ENCODE results near the gene LIPM.
A peak's percentile ranks its signal among the peaks of the same experiment; 100 is the strongest.

LIPM gene

DNA sequence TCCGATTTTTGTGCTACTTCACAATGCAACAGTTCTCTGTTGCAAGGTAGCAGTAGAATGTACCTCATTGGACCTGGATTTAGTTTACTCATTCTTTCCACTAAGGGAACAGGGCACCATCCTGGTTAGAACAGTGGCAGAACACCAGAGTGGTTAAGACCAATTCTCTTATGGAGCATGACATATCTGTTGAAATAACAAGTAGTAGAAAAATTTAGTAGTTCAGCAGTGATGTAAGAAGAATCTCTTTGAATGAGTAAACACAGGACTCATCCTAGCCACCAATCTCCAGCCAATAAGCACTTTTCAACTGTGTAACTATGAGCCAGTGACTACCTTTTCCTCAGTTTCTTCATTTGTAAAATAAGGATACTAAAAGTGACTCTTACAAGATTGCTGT lies 46.7 kb downstream of the LIPM start:
- no peak overlapping the region for H3K27ac Mint-ChIP-seq

DNA sequence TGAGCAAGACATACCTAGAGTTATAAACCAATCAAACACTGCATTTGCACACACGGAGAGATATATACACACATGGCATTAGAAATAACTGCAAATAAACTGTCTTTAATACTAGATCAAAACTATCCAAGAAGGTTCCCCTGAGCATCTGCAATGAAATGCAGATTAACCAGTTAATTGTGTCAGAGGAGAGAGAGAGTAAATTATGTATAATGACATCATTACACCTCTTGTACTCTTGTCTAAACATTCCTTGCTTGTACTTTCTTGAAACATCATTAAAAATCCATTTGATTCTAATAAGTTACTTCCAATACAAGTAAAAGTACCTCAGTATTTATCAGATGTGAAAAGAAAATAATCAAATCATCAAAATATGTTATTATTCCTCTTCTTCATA lies 48.2 kb downstream of the LIPM start:
- no peak overlapping the region for H3K27ac Mint-ChIP-seq
- H3K27me3 Mint-ChIP-seq, result peaks cover 1% of the 10 kb centered on the region
- peaks cover 13% of the 10 kb centered on the region for H3K4me1 Mint-ChIP-seq
- H3K4me3 Mint-ChIP-seq, result no peak overlapping the region
- H3K9me3 Mint-ChIP-seq, result no peaks in the 10 kb centered on the region
- no peaks in the 10 kb centered on the region for H3K36me3 Mint-ChIP-seq

More for the DNA sequence above, 46.7 kb downstream of the LIPM start:
- no peak overlapping the region for H3K4me3 Mint-ChIP-seq
- H3K4me1 Mint-ChIP-seq, result peaks cover 13% of the 10 kb centered on the region
- no peaks in the 10 kb centered on the region for H3K9me3 Mint-ChIP-seq
- H3K36me3 Mint-ChIP-seq, result no peaks in the 10 kb centered on the region
- H3K27me3 Mint-ChIP-seq, result peaks cover 2% of the 10 kb centered on the region

DNA sequence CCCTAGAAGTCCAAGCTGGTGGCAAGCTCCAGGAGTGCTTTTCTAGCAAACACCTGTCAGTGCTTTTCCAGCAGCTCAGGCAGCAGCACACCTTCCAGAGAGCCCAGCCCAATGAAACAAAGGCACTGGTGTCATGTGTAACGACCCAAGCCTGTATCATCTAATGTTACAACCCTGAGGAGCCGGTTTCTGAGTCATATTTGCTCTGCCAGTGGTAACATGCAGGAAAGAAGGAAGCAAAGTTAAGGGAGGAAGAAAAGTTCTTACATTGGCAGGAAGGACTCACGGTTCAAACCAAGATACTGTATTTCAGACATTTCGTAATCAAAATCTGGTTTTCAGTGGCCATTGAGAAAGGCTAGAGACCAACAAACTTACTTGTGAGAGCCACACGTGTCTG lies 49.2 kb downstream of the LIPM start, which contains the start of gene ANKRD22:
Gene ANKRD22 (minus strand): TSS at position 139 of the 400 bp plus-strand sequence. CDS start 237 bp downstream, outside the sequence.
- peaks cover 13% of the 10 kb centered on the region for H3K4me1 Mint-ChIP-seq
- H3K4me3 Mint-ChIP-seq, result no peak within 1 kb of the TSS
- H3K36me3 Mint-ChIP-seq, result no peaks in the 10 kb centered on the region
- no peak within 1 kb of the TSS for H3K27ac Mint-ChIP-seq
- H3K27me3 Mint-ChIP-seq, result no peaks in the 10 kb centered on the region
- no peaks in the 10 kb centered on the region for H3K9me3 Mint-ChIP-seq

DNA sequence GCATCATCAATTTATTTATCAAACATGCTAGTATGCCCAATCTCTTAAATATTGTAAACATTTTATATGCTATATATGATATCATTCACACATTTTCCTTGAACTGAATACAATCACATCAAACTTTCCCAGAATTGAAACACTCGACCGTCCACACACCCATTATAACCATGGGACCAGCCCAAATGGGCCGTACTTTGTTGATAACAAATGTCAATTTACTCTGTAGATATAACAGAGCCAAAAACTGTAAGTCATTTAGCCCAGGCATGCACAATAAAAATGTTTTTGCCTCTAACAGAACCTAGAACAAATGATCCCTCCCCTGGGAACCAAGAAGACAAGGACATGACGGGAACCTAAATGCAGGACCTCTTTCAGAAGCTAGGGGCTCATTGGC lies 49.8 kb downstream of the LIPM start:
- Mint-ChIP-seq H3K4me1 (peaks cover 13% of the 10 kb centered on the region), H3K9me3 (no peaks in the 10 kb centered on the region), H3K4me3 (no peak overlapping the region), H3K36me3 (no peaks in the 10 kb centered on the region), H3K27ac (no peak overlapping the region), H3K27me3 (no peaks in the 10 kb centered on the region)

DNA sequence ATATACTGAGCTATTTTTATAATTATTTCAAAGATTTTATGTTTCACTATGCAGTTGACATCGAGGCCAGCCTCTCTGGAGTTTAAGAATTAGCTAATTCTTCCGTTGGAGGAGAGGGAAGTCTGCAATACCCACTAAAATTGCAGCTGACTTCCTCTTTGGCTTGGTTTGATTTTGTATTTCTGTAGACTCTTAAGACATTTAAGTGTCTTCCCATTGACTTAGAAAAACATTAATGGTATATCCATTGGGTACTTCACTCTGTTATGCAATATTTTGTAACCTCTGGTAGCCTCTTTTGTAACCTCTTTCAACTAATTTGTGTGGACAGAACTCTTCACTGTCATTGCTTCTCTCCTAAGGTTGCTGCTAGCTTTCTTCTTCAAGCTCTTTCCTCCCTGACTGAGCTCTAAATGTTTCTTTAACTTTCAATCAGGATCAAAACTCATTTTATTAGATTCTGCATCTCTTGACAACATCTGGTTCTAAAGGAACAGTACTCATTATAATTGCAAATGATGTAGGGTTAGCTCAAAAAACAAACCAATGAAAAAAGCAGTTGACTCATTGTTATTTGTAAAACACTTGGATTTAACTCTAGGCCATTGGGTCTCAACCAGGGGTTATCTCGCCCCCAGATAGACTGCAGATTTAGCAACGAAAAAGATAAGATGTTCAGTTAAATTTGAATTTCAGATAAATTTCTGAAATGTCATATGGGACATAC lies 50.8 kb downstream of the LIPM start:
- Mint-ChIP-seq H3K9me3 (no peaks in the 10 kb centered on the region), H3K27ac (no peak overlapping the region), H3K27me3 (no peaks in the 10 kb centered on the region), H3K4me3 (no peak overlapping the region), H3K4me1 (peaks cover 10% of the 10 kb centered on the region), H3K36me3 (no peaks in the 10 kb centered on the region)

DNA sequence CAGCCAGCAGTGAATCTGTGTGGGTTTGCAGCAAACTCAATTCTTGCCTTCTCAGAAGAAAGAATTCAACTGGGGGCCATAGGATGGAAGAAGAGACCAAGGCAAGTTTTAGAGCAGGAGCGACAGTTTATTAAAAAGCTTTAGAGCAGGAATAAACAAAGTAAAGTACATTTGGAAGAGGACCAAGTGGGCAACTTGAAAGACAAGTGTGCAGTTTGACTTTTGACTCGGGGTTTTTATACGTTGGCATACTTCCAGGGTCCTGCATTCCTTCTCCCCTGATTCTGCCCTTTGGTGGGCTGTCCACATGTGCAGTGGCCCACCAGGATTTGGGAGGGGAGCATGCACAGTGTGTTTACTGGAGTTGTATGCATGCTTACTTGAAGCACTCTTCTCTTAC lies 52.2 kb downstream of the LIPM start:
- Mint-ChIP-seq H3K9me3 (no peaks in the 10 kb centered on the region), H3K27ac (no peak overlapping the region), H3K4me1 (peaks cover 3% of the 10 kb centered on the region), H3K27me3 (no peaks in the 10 kb centered on the region), H3K4me3 (no peak overlapping the region), H3K36me3 (peaks cover 2% of the 10 kb centered on the region)

DNA sequence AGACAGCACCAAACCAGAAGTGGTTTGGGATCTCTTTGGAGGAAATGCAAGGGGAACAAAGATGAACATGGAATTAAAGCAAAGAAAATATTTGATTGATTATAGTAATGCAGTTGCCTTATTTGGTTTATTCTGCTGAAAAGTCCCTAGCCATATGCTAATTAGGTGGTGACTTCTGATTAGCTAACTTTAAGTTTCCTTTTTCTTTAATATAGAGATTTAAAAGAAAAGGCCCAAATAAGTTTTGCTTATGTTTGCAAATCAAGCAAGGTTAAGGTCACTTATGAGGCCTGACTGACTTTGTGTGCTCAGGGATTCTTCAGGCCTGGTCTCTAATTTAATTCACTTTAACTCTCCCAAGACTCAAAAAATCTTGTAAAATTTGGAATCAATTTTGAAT lies 55.3 kb downstream of the LIPM start:
- no peak overlapping the region for H3K27ac Mint-ChIP-seq
- H3K36me3 Mint-ChIP-seq, result peaks cover 2% of the 10 kb centered on the region
- H3K4me3 Mint-ChIP-seq, result no peak overlapping the region
- H3K9me3 Mint-ChIP-seq, result no peaks in the 10 kb centered on the region
- no peaks in the 10 kb centered on the region for H3K27me3 Mint-ChIP-seq
- H3K4me1 Mint-ChIP-seq, result peaks cover 3% of the 10 kb centered on the region

DNA sequence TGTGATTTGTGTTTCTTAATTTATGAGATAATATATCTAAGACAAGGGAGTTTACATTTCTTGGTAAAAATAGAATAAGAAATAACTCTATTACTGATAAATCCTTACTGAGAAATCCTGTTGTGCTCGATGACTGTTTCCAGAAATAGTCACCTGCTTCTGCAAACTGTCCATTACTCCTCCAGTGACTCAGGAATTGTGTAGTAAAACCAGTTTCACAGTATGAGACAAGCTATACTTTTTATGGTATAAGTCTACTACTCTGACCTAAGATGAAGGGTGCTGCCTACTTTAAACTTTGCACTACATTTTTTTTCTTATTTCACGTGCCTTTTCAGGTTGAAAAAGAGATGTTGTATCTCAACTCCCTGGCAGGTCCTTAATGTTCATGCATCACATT lies 56.0 kb downstream of the LIPM start:
- peaks cover 3% of the 10 kb centered on the region for H3K4me1 Mint-ChIP-seq
- no peaks in the 10 kb centered on the region for H3K27me3 Mint-ChIP-seq
- H3K4me3 Mint-ChIP-seq, result no peak overlapping the region
- H3K9me3 Mint-ChIP-seq, result no peaks in the 10 kb centered on the region
- peaks cover 2% of the 10 kb centered on the region for H3K36me3 Mint-ChIP-seq
- no peak overlapping the region for H3K27ac Mint-ChIP-seq

DNA sequence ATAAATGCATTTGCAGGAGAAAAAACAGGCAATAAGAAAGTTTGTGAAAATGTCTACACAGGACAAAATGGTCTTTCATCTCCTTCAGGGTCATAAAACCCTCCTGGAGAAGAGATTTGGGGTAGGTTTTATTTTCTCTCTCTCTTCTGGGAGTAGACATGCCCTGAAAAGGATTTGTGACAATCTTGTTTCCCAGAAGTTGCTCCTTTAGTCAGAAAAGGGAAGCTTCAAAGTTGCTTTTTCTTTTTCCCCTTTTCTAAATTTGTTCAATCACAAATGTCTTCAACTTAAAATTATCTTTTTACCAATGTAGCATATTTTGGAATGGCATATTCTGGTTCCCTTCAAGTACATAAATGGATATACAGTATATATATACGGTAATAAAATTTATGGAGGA lies 58.5 kb downstream of the LIPM start:
- Mint-ChIP-seq H3K9me3 (no peaks in the 10 kb centered on the region), H3K4me3 (no peak overlapping the region), H3K4me1 (peaks cover 3% of the 10 kb centered on the region), H3K27ac (no peak overlapping the region), H3K27me3 (no peaks in the 10 kb centered on the region), H3K36me3 (peaks cover 2% of the 10 kb centered on the region)

DNA sequence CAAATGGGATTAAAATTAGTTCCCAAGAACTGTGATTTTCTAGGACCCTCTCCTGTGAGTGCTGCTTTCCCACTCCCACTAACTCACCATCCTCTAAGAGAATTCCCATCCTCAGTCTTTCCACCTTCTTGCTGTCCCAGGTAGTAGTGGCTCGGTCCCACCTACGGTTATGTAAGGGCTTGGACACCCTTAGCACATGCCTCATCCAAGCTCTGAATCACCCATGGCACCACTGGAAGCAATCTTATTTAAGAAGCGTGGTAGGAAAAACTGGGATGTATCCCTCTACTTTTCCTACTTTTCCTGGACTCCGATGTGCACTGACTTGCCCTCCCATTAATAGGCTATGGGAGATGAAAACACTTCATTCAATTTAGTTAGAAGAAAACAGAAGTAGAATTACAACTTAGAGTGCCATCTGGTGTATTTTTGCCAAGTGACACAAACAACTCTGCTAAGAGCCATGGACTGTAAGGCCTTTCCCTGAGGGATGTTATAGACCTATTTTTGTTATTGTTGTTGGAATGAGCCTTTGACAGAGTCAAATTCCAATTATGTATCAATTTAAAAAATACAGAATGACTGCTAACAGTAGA lies 62.8 kb downstream of the LIPM start:
- H3K9me3 Mint-ChIP-seq, result no peaks in the 10 kb centered on the region
- H3K4me3 Mint-ChIP-seq, result no peak overlapping the region
- no peaks in the 10 kb centered on the region for H3K36me3 Mint-ChIP-seq
- H3K4me1 Mint-ChIP-seq, result no peaks in the 10 kb centered on the region
- H3K27ac Mint-ChIP-seq, result peak overlapping the region; percentile 82
- H3K27me3 Mint-ChIP-seq, result no peaks in the 10 kb centered on the region

DNA sequence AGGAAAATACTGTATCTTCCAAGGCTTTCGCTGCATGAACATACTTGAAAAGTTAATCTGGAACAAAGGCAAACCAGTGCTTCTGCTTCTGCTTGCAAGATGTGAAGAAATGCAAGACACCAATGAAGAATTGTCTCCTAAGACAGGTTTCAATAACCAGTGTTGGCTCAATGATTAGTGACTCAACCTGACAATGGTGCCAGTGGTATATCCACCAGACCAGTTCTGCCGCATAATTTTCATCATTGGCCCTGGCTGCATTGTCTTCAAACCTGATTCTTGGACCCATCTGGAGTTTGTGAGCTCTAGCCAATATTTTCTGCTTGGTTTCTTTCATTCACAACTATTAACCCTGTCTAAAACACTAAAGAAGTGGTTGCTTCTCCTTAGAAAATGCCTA lies 63.9 kb downstream of the LIPM start:
- no peak overlapping the region for H3K27ac Mint-ChIP-seq
- no peaks in the 10 kb centered on the region for H3K27me3 Mint-ChIP-seq
- no peaks in the 10 kb centered on the region for H3K4me1 Mint-ChIP-seq
- no peaks in the 10 kb centered on the region for H3K36me3 Mint-ChIP-seq
- no peaks in the 10 kb centered on the region for H3K9me3 Mint-ChIP-seq
- H3K4me3 Mint-ChIP-seq, result no peak overlapping the region

DNA sequence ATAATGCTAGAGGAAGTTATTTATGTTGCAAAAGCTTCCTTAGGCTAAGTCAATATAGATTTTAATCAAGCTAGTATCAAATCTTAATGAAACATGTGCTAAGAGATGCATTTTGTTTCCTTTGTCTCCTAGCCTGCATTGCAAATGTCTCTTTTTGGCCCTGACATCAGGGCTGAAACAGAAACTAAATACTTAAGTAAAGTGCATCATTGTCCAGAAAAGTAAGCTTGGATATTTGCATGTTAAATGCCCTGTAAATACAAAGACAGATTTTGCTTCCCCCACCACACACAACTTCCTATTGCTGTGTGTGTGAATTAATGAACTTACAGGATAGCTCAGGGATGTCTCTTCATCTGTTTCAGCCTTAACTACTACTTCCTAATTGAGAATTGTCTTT lies 67.6 kb downstream of the LIPM start:
- Mint-ChIP-seq H3K36me3 (no peaks in the 10 kb centered on the region), H3K4me3 (no peak overlapping the region), H3K9me3 (no peaks in the 10 kb centered on the region), H3K4me1 (no peaks in the 10 kb centered on the region), H3K27me3 (no peaks in the 10 kb centered on the region), H3K27ac (no peak overlapping the region)

All from activated naive CD4-positive, alpha-beta T cell treated with anti-CD3 and anti-CD28 coated beads, Interleukin-2, amount 50 U/mL, for 24 hours (primary cell).